Fibroblast of skin of scalp (primary cell): ENCODE data around the gene TUT7. TPM values are rescaled to one million over a fixed set of nuclear protein-coding genes. Genes with fewer than 3 reads are reported as not detected.
A peak's percentile ranks its signal among the peaks of the same experiment; 100 is the strongest.
"Not testable (repeated sequence)": the region's sequence is repeated elsewhere in the genome, so short reads cannot be mapped to it uniquely, and the experiment has no call there.

Experiments
- DNase-seq: peaks from one replicate; pipeline ENCODE4 v3.0.0-alpha.2; 2013
- polyA plus RNA-seq, 2 experiments: library from polyadenylated mRNA; unstranded; fragments of 120-200 nt; gene quantifications; one replicate each; pipeline ENCODE4 v1.2.1, GENCODE V29; 2013; ENCODE audit not compliant: insufficient read length in 2 of 2

TUT7 gene, protein sequence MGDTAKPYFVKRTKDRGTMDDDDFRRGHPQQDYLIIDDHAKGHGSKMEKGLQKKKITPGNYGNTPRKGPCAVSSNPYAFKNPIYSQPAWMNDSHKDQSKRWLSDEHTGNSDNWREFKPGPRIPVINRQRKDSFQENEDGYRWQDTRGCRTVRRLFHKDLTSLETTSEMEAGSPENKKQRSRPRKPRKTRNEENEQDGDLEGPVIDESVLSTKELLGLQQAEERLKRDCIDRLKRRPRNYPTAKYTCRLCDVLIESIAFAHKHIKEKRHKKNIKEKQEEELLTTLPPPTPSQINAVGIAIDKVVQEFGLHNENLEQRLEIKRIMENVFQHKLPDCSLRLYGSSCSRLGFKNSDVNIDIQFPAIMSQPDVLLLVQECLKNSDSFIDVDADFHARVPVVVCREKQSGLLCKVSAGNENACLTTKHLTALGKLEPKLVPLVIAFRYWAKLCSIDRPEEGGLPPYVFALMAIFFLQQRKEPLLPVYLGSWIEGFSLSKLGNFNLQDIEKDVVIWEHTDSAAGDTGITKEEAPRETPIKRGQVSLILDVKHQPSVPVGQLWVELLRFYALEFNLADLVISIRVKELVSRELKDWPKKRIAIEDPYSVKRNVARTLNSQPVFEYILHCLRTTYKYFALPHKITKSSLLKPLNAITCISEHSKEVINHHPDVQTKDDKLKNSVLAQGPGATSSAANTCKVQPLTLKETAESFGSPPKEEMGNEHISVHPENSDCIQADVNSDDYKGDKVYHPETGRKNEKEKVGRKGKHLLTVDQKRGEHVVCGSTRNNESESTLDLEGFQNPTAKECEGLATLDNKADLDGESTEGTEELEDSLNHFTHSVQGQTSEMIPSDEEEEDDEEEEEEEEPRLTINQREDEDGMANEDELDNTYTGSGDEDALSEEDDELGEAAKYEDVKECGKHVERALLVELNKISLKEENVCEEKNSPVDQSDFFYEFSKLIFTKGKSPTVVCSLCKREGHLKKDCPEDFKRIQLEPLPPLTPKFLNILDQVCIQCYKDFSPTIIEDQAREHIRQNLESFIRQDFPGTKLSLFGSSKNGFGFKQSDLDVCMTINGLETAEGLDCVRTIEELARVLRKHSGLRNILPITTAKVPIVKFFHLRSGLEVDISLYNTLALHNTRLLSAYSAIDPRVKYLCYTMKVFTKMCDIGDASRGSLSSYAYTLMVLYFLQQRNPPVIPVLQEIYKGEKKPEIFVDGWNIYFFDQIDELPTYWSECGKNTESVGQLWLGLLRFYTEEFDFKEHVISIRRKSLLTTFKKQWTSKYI (N-terminal part only)
- 13.4 TPM for polyA plus RNA-seq (2013, experiment 1 of 2; ENCODE audit: insufficient read length)
- polyA plus RNA-seq (2013, experiment 2 of 2; ENCODE audit: insufficient read length): 16.9 TPM

DNA sequence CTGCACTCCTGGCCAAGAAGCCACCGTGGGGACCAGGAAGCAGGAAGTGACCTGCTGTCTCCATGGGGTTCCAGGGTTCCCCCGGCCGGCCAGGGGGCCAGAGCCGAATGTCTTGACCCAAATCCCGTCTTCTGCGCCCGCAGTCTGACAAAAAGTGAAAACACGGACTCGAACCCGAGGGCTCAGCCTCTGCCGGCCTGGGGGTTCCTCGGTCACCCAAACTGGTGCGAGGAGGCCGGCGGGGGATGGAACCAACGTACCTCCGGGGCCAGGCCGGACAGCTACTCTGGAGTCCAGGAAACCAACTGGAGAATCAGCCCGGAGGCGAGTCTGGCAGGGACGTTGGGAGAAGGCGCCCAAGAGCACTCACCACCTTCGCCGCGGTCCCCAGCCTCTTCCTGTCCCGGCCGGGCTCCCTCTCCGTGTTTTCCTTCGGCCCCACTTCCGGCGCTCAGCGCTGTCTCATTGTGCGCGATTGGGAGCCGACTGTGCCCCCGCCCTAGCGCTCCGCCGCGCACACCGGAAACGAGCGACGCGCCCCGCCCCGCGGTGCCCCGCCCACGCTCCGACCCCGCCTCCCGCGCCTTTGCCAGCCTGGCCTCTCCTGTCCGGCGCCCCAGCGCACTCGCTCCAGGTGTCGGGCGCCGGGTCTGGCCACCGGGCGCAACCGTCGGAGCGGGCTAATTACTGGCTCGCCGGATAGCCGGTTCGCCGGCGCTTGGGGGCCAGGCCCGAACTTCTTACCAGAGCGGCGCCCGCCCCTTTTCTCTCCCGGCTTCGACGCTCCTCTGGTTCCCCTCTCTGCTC is at the start of gene TUT7:
Gene TUT7 (minus strand): TSS at position 400 of the 807 bp plus-strand sequence. CDS start 1,211 bp downstream, outside the sequence.
- DNase-seq: peak; percentile 96

DNA sequence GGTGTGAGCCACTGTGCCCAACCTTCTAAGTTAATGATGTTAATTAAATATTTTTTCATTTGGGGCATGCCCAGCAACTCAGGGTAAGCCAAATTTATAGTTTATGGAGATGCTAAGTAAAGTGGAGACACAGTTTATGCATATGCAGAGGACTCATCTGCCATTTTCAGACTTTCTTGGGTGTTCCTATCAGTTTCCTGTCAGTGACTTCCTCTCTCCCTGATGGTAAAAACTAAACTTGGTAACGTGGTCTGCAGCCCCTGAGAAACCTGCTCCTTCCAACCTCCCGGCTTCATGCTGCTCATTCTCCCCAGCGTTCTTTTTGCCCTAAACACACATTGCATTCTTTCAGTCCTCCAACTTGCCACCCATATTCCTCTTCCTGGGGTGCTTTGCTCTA is 48.4 kb upstream of the TUT7 start:
- DNase-seq: no peak

DNA sequence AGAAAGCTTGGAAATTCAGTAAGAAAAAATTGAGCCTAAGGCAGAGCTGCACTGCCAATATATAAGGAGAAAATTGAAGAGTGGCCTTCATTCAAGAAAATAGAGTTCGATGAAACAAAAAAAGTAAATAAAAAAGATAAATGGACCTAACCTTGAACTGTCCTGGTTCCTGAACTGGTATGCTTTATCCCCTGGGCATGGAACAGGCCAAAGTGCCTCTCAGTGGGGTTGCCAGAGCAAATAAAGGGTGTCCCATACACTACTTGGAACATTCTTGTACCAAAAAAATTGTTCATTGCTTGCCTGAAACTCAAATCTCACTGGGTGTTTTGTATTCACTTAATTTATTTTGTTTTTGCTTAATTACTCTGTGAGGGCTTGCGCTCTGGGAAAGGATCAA is 42.2 kb upstream of the TUT7 start:
- DNase-seq: no peak

DNA sequence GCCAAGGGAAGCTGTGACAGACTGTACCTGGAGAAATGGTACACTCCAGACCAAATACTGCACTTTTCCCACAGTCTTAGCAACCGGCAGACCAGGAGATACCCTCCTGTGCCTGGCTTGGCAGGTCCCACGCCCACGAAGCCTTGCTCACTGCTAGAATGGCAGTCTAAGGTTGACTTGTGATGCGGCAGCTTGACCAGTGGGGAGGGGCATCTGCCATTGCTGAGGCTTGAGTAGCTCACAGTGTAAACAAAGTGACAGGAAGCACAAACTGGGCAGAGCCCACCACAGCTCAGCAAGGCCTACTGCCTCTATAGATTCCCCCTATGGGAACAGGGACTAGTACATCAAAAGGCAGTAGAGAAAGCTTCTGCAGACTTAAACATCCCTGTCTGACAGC is 36.0 kb upstream of the TUT7 start:
- not testable (repeated sequence) for DNase-seq

DNA sequence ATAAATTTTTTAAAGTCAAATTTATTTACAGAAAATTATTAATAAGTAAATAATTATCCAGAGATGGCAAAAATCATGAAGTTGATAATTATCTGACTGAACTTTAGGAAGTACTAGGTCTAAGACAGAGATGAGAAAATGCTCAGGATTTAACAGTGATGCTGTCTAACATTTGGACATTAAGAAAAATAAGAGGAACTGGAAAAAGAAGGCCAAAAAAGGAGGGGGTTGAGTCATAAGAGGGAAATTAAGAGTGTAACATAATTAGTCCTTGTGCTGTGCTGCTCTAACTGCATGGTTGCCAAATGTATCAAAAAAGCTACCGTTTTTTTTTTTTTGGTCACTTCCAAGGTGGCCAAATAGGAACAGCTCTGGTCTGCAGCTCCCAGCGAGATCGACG is 35.4 kb upstream of the TUT7 start:
- DNase-seq: no peak

DNA sequence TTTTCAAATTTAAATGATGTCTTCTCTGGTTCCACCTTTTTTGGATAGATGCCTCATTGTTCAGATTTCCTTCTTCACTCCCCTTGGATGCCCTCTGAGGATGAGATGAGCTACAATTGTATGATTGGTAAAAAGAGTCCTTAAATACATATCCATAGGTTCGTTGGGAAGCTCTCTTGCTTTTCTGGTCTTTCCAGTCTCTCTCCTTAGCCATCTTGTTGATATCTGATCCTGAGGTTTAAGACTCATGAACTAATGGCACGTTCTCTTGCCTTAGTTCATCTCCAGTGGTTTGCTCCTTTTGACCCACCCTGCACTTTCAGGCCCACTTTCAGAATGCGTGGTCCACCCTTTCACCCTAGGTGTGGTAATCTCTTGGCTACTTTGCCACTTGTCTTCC is 33.2 kb upstream of the TUT7 start:
- DNase-seq: no peak

DNA sequence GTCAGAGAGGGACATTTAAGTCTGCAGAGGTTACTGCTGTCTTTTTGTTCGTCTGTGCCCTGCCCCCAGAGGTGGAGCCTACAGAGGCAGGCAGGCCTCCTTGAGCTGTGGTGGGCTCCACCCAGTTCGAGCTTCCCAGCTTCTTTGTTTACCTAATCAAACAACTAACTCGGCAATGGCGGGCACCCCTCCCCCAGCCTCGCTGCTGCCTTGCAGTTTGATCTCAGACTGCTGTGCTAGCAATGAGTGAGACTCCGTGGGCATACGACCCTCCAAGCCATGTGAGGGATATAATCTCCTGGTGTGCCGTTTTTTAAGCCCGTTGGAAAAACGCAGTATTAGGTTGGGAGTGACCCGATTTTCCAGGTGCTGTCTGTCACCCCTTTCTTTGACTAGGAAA is 28.8 kb upstream of the TUT7 start:
- not testable (repeated sequence) for DNase-seq

DNA sequence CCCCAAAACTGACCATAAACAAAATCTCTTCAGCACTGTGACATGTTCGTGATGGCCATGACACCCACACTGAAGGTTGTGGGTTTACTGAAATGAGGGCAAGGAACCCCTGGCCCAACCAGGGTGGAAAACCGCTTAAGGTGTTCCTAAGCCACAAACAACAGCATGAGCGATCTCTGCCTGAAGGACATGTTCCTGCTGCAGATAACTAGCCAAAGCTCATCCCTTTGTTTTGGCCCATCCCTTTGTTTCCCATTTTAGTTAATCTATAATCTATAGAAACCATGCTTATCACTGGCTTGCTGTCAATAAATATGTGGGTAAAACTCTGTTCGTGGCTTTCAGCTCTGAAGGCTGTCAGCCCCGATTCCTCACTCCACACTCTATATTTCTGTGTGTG is 21.8 kb upstream of the TUT7 start:
- no peak for DNase-seq

DNA sequence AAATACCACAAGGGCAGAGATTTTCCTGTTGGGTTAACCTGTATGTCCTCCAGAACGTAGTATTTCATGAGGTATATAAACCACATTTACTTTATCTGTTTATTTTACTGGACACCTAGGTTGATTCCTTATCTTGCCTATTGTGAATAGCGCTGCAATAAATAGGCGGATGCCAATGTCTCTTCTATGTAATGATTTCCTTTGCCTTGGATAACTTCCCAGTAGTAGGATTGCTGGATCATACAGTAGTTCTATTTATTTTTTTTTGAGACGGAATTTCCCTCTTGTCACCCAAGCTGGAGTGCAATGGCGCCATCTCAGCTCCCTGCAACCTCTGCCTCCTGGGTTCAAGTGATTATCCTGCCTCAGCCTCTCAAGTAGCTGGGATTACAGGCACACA is 15.6 kb upstream of the TUT7 start:
- DNase-seq: no peak

DNA sequence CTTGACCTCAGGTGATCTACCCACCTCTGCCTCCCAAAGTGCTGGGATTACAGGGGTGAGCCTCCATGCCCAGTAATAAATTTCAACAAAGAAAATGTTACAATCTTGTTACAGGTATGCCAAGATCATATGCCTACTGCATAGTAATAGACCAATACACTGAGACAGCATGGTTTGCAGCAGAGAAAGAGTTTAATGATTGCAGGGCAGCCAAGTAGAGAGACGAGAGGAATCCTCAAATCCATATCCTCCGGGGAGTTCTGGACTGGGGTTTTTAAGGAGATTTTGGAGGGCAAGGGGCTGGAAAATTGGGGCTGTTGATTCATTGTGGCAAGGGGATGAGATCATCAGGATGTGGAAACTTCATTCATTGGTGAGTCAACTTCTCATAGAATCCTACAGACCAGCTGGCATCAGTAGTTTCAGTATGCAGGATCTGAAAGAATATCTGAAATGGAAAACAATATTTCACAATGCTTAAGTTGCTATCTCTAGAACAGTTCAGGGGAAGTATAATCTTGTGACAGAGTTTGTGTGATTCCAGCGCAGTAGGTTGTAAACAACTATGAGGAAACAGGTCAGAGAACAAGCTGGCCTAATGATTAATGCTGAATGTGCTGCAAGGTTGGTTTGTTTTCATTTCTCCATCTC is 14.8 kb upstream of the TUT7 start:
- peak; percentile 51 for DNase-seq

DNA sequence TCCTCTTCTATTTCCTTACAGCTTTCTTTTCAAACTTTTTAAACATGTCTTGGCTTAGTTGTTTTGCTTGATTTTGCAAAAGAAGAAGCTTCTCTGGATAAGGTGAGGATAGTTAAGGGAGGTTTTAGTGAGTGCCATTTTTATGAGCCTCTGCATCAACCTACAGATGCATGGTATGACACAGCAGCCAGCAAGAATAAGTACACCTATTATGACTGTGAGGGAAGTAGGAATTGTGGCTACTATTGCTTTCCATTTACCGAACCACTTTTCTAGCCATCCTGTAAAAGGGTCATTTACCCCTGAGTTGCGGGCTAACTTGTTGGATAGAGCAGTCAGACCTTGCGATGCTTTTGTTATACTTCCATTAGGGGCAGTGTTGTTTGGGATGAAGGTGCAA is 7.0 kb upstream of the TUT7 start:
- DNase-seq: no peak

DNA sequence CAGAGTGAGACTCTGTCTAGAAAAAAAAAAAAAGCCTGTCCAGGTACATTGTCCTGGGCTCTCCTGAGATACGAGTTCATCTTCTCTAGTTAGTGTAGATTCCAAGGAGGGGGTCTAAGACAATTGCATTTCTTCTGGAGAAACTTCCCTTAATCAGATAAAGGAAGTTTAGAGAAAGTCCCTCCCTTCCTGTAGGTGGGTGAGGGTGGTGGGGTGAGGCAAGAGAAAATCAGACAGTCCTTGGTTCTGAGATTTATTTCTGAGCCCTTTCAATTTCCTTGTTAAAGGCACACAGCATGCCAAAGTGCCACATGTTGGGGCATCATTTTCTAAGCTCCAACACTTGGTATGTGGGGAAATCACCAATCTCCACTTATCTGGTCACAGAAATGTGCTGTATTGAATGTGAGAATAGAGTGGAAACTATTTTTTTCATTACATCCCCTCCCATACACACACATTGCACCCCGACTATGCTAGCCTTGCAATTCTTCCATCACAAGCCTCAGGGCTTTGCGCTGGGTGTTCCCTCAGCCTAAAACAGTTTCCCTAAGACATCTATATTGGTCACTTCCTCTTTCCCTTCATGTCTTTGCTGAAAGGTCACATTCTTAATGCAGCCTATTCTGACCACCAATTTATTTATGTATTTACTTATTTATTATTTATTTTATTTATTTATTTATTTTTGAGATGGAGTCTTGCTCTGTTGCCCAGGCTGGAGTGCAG is 5.1 kb upstream of the TUT7 start:
- no peak for DNase-seq

DNA sequence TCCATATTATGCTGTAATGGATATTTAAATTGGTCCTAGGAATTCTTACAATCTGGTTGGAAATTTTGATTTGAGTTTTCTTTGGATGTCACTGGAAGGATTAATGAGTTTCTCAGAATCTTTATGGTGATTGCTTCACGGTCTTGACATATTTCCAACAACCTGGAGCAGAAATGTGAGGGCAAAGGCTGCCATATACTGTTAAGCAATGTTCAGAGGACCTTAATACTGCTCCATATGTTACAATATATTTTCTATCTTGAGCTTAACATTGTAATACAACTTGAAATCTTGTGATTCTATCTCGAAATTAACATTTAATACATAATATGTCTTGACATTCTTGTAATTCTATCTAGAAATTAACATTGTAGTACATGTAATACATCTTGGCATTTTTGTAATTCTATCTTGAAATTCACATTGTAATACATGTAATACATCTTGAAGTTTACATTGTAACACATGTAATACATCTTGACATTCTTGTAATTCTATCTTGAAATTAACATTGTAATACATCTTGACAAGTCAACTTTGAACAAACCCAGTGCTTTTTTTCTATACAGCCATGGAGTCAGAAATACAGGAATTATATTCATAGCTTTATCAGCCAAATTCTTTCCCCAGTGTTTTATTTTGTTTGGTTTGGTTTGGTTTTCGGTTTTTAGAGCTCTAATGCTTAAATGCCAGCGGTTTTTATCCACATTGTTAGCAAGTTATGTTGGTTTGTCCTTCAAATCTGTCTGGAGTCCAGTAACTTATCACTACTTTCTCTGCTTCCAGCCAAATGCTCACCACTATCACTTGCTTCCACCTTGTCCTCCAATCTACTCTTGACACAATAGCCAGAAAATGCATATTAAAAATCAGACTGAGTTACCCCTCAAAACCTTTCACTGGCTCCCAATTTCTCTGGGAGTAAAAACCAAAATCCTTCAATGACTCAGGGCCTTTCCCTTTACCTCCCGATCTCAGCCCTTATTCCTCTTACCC is 3.0 kb upstream of the TUT7 start:
- no peak for DNase-seq

DNA sequence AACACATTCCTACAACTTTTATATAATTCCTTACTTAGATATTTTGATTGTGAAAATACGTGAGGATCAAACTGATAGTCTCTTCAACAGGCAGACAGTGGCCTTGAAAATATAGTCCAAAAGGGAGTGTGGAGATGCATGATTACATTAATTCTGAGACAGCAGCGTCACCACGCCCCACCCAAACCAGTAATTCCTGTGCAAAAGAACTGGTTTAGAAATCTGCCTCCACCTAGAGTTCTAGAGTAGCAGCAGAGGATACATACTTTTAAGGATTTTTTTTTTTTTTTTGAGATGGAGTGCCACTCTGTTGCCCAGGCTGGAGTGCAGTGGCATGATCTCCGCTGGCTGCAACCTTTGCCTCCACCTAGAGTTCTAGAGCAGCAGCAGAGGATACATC is 1.6 kb upstream of the TUT7 start:
- DNase-seq: no peak

DNA sequence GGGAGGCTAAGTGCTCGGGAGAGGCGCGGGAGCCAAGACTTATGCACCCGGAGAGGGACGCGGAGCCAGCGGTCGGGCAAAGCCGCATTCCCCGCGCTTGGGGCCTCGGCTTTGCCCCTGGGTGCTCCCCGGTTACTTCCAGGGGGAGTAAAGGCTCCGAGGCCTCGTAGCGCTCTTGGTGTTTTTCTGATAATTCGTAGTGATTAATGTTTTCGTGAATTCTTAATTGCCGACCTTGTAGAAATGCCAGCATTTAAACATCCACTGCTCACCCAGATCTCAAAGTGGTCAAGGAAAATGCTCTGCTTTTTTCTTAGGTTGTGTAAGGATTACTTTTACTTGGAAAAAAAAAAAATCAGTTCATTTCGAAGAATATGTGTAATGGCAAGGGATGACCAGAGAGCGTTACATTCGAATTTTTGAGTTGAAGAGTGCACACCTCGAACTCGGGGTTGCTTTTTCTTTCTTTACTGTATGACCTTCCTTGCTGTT is 654 bp upstream of the TUT7 start:
- peak; percentile 22 for DNase-seq

DNA sequence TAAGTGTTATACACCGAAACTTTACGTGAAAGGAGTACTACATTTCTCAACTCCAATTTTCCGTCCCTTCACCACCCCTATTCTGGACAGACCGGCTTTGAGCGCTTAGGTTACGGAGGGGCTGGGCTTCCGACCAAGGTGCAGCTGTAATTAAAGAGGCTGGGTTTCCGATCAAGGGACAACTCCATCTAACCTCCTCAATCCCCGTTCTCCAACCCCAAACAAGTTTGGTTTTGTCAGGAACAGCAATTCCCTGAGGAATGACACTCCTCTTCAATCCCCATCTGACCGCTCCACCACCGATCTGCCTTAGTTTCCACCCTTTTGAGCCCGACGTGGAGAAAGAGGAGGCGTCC is 577 bp downstream of the TUT7 start:
- DNase-seq: no peak

DNA sequence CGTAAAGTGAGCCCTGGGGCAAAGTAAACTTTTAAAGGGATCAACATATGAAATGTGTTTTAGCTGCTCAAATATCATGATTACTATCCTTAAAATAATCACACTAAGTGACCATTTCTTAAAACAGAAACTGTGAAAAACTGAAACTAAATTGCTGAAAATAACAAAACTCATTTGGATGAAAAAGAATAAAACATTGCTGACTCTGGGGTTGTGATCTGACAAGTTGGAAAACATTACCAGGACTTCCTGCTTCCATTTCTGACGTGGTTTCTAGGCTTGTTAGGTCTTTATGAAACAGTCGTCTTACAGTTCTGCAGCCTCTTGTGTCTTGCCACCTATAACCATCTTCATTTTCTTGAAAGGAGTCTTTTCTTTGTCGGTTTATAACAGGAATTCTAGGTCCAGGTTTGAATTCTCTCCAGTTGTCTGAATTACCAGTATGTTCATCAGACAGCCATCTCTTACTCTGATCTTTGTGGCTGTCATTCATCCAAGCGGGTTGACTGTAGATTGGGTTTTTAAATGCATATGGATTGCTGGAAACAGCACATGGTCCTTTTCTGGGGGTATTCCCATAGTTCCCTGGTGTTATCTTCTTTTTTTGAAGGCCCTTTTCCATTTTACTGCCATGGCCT is 1.7 kb downstream of the TUT7 start:
- no peak for DNase-seq

DNA sequence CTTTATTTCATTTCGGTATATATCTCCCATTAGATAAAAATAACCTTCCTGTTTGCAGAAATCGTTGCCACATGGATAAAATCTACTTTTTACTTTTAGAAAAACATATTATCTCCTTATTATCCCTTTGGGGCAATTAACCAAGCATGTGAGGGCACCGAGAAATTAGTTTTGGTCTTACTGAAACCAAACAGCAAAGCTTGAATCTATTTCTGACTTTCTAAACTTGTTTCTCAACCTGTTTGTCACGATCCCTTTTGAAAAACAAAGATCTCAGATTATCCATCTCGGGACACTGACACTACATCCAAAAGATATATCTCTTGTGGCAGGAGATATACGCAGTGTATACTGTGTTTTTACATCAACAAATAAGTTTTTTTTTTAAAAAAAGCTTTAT is 2.3 kb downstream of the TUT7 start:
- DNase-seq: no peak
